AG04450 (cell line): Measurements from ENCODE around the gene DNAJC1. TPM values are rescaled to one million over a fixed set of nuclear protein-coding genes. Genes with fewer than 3 reads are reported as not detected.

Source experiments
- CTCF ChIA-PET: fragments of 300-600, 350-600 bp; formaldehyde crosslinking; extraction: SDS; loops from one replicate; lab custom pipeline; 2022; ENCODE audit warnings: antibody characterized with exemption, inconsistent platforms; lab: Charles Lee
- POLR2A ChIA-PET: fragments of 350-600 bp; formaldehyde crosslinking; extraction: SDS; loops from one replicate; lab custom pipeline; 2021; ENCODE audit warnings: antibody characterized with exemption, inconsistent platforms; lab: Yijun Ruan, JAX
- DNase-seq: peaks from one replicate; pipeline ENCODE4 v3.0.0-alpha.2; 2011; ENCODE audit warnings: low read depth, low spot score
- H3K27ac ChIP-seq: one replicate; pipeline ENCODE4 v1.5.1; 2012; ENCODE audit warnings: low read depth, low read length, control low read depth
- H3K27me3 ChIP-seq: one replicate; pipeline ENCODE4 v1.6.0; 2012; ENCODE audit warnings: low read length; ENCODE audit not compliant: control insufficient read depth, insufficient read depth
- H3K4me3 ChIP-seq: 2 replicates; pipeline ENCODE4 v1.5.1; 2011; ENCODE audit warnings: mild to moderate bottlenecking, low read depth, low read length, control low read depth
- H3K9me3 ChIP-seq: 2 replicates; pipeline ENCODE4 v1.5.1; 2012; ENCODE audit warnings: low read length; ENCODE audit not compliant: control insufficient read depth, insufficient read depth
- polyA plus RNA-seq: library from polyadenylated mRNA; depleted of rRNA; stranded (reverse); fragments of >200 nt; gene quantifications from 2 replicates; pipeline ENCODE4 v1.2.3, GENCODE V29; 2011
- TF ChIP-seq, protein P1 (sequence below): IDR thresholded peaks from 2 replicates; pipeline ENCODE4 v1.5.1; 2011; ENCODE audit warnings: low read depth, low read length, control low read depth, inconsistent platforms

Gene DNAJC1
- polyA plus RNA-seq, 1 experiment: 21.5 TPM

DNA sequence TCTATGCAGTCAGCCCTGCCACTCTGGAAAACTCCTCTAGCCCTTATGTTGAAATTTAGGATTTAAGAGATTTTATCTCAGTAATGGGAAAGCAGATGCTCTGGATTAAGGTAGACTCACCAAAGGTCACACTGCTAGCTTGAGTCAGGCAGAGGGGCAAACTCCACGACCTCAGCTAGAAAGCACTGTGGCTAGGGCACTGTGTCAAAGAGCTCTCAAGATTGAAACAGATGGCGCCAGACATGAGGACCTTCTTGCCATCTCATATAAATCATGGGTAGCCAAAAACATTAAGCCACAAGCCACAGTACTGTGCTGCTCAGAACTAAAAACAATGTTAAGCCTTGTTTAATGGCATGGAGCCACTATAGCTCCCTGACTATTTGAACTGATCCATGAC, 188.7 kb downstream of the DNAJC1 start:
- POLR2A ChIA-PET: no interaction called here
- Histone ChIP-seq H3K9me3 (no peaks in the 10 kb centered on the region), H3K27ac (no peak overlapping the region), H3K27me3 (no peaks in the 10 kb centered on the region), H3K4me3 (no peak overlapping the region)
- TF ChIP-seq, protein P1, sequence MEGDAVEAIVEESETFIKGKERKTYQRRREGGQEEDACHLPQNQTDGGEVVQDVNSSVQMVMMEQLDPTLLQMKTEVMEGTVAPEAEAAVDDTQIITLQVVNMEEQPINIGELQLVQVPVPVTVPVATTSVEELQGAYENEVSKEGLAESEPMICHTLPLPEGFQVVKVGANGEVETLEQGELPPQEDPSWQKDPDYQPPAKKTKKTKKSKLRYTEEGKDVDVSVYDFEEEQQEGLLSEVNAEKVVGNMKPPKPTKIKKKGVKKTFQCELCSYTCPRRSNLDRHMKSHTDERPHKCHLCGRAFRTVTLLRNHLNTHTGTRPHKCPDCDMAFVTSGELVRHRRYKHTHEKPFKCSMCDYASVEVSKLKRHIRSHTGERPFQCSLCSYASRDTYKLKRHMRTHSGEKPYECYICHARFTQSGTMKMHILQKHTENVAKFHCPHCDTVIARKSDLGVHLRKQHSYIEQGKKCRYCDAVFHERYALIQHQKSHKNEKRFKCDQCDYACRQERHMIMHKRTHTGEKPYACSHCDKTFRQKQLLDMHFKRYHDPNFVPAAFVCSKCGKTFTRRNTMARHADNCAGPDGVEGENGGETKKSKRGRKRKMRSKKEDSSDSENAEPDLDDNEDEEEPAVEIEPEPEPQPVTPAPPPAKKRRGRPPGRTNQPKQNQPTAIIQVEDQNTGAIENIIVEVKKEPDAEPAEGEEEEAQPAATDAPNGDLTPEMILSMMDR: no peak
- DNase-seq: no peak
- CTCF ChIA-PET: no interaction called here

DNA sequence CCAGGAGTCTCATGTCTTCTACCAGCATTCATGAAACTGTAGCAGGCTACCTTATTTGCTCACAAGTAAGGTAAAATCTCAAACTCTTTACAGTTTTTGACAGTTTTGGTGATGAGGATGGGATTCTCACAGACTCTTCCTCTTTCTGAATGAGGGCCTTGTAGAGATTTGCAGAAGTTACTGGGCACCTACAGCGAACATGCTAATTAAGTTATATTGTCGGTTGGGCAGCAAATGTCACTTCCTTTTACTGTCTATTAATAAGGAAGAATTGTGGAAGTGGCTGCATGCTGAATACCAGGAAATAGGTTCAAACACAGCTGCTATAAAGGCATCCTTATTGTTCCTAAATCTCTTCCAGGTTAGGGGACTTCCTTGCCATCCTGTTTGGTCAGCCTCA, 189.6 kb downstream of the DNAJC1 start:
- Histone ChIP-seq H3K27me3 (no peaks in the 10 kb centered on the region), H3K9me3 (no peaks in the 10 kb centered on the region), H3K27ac (no peak overlapping the region), H3K4me3 (no peak overlapping the region)
- no peak for DNase-seq
- ChIA-PET POLR2A (no interaction called here), CTCF (no interaction called here)
- TF ChIP-seq, protein P1: no peak

DNA sequence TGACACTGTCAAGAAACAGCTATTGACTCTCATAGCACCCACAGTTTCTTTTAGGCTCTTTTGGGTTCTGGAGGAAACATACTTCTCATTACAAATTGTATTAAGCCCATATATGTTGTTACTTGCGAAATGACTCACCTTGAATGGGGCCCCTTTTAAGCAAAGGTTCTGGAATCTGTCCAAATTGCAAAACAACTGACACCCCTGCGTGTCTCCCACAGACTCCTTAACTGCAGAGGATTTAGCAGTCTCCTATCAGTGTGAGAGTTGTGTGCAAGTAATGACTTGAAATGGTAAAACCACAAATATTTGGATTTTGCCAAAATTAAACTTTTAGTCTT, 192.3 kb downstream of the DNAJC1 start:
- Histone ChIP-seq H3K27me3 (no peaks in the 10 kb centered on the region), H3K27ac (no peak overlapping the region), H3K4me3 (no peak overlapping the region), H3K9me3 (no peaks in the 10 kb centered on the region)
- ChIA-PET CTCF (no interaction called here), POLR2A (no interaction called here)
- TF ChIP-seq, protein P1: no peak
- DNase-seq: no peak

DNA sequence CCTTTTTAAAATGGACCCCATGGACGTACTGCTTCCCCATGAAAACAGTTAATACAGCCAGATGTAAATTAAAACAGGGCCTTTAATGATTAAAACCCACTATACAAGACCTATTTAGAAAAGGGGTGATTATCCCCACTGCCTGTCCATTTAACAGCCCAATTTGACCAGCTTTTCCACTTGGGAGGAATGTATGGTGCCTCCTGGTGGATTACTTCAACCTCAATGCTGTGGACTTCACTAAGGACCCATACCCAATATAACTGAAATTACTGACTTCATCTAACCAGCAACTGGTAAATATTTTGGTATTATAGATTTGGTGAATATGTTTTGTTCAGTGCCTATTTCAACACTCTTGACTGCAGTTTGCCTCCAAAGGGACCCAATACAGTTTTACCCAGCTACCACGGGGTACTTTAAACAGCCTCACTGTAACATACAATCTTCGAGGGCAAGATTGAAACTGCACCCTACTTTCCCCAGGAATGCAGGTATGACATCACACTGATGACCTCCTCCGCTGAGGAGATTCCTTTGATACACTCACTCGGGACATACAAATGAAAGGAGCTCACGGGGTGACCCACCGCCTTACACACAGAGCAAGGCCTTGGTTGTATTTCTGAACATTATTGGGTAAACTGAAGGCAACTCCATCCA, 192.8 kb downstream of the DNAJC1 start:
- CTCF ChIA-PET: no interaction called here
- Histone ChIP-seq H3K27me3 (no peaks in the 10 kb centered on the region), H3K9me3 (no peaks in the 10 kb centered on the region), H3K4me3 (no peak overlapping the region), H3K27ac (no peak overlapping the region)
- TF ChIP-seq, protein P1: no peak
- no peak for DNase-seq
- POLR2A ChIA-PET: no interaction called here

DNA sequence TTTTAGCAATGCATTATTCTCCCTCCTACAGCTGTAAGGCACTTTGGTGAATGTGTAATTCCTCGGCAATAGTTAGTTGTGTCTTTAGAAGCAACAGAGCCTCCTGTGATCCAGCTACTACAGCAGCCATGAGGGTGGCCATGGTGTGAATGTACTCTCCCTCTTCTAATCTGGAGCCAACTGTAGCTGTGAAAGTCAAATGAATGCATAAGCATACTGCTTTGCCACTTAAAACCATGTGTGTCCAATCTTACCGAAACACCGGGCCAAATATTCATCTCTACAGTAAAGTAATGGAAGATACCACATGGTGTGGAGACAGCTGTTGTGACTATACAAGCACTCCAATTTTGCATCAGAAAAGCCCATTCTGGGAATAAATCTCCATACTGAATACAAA, 195.0 kb downstream of the DNAJC1 start:
- Histone ChIP-seq H3K27ac (no peak overlapping the region), H3K4me3 (no peak overlapping the region), H3K9me3 (no peaks in the 10 kb centered on the region), H3K27me3 (no peaks in the 10 kb centered on the region)
- TF ChIP-seq, protein P1: no peak
- CTCF ChIA-PET: no interaction called here
- DNase-seq: no peak
- POLR2A ChIA-PET: no interaction called here
